ENCODE results near the gene UBAC1.

- no peak for TF ChIP-seq REST (tag by site-specific recombination; IDR thresholded peaks at IDR 0.05)
- TF ChIP-seq ZNF184 (tag by site-specific recombination; IDR thresholded peaks at IDR 0.05): no peak
- no peak for TF ChIP-seq ZBTB26 (tag by site-specific recombination; optimal IDR thresholded peaks at IDR 0.05)
- TF ChIP-seq ZNF24 (tag by site-specific recombination; IDR thresholded peaks at IDR 0.05): no peak
- no peak for TF ChIP-seq ZNF670 (tag by site-specific recombination; IDR thresholded peaks at IDR 0.05; ENCODE audit: low read depth)
- TF ChIP-seq ZNF513 (tag by site-specific recombination; IDR thresholded peaks at IDR 0.05): no peak
- no peak for TF ChIP-seq CTCF (tag by site-specific recombination; IDR thresholded peaks at IDR 0.05)
These were observed 32.8 kb upstream of the UBAC1 start for GRCh38 chr9:135993765-135994500.
